ENCODE results near the gene NCF4.

The NCF4 gene

DNA sequence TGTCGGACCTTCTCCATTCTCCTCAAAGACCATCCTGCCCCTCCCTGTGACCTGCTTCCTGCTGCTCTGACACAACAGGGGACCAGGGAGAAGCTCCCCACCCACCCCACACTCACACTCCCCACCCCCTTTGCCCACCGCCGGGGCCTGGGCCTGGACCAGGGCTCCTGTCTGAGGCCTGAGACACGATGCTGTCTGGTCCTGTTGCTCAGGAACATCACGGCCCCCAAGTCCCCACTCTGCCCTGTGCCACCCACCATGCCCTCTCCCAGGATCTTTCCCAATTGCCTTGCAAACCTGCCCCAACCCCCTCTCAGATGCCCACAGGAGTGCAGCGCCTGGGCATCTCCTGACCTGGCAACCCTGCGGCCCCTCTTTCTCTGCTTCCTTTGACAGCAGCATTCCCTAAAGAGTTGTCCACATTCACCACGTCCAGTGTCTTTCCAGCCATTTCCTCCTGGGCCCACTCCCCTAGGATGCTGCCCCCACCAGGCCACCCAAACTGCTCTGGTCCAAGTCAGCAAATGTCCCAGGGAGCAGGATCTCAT lies 63.4 kb downstream of the NCF4 start:
- DNase-seq: no peak

DNA sequence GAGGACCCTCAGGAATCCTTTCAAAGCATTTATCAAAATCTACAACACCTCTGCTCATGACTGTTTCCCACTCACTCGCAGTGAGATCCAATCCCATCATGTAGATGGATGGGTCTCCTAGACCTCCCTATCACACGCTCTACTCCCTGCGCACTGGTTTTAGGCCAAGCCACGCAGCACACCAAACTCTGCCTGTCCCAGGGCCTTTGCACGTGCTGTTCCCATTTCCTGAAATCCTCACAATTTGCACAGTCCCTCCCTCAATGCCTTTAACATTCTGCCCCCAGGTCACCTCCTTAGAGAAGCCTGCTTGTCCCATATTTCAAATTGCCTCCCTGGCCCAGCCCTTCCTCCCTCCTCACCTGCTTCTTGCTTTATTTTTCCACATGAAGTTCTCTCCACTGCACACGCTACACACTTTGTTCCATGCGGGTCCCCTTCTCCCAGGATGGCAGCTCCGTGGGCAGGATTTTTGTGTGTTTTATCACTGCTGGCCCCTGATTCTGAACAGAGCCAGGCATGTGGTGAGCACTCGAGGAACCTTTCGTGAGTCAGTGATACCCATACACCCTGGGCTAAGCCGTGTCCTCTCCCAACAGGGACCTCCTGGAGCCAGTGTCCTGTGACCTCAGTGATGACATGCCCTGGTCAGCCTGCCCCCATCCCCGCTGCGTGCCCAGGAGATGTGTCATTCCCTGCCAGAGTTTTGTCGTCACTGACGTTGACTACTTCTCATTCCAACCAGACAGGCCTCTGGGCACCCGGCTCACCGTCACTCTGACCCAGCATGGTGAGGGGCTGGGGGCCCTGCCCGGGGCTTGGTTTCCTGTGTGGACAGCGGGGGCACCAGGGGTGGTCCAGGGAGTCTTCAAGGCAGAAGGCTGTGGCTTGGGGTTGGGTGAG lies 64.8 kb downstream of the NCF4 start:
- DNase-seq: no peak

- no peak for DNase-seq
Measured at GRCh38 chr22:36926309-36926708, 65.5 kb downstream of the NCF4 start.

DNA sequence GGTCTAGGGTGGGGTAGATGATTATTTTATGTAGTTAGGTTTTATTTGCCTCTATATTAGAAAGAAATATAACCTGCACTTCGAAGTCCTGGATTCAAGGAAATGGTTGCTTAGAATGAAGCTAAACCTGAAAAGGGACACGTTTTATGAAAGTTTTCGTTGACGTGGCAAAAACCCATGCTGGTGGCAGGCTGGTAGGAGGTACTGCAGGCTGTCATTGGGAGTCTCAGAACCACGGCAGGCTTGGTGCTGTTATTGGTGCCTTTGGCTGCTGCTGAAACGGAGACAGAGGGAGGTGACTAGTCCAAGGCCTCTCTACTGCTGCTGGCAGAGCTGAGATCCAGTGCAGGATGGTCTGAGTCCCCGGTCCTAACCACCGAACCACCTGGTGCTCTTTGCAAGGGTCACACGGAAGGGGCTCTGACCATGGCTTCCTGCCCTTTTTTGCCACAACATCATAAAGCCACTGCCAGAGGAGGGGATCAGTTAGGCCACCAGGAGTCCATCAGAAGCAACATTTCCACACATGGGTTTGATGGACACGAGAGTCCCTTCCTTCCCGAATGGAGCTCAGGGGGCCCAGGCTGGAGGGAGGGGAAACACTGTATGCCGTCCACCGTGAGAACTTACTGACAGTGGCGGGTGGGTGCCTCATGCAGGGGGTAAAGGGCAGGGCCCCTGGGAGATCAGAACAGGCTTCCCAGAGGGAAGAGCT lies 66.1 kb downstream of the NCF4 start:
- DNase-seq: no peak

Data from NCI-H1436 treated with DMSO at 0.1 percent for 48 hours (cell line).